RWPE1 (cell line): ENCODE measurements around the gene SNX5.

Experiments
- CTCF ChIA-PET: fragments of 350-600 bp; sonication (Branson Sonifier 250); formaldehyde crosslinking; extraction: SDS; loops from one replicate; lab custom pipeline; 2021; lab: Yijun Ruan, JAX
- POLR2A ChIA-PET: fragments of 400-600 bp; formaldehyde crosslinking; extraction: SDS; loops from one replicate; lab custom pipeline; 2020; ENCODE audit warnings: antibody characterized with exemption; ENCODE audit not compliant: low non-redundant PET; lab: Yijun Ruan, JAX
- DNase-seq: peaks from one replicate; pipeline ENCODE4 v3.0.0; 2012; ENCODE audit warnings: low spot score
- H3K27ac ChIP-seq: fragments of 450-650 bp; 2 replicates; pipeline ENCODE4 v1.5.1; 2017
- CTCF ChIP-seq: fragments of 450-650 bp; conservative IDR thresholded peaks from 2 replicates; pipeline ENCODE4 v1.5.1; 2017; ENCODE audit warnings: low read depth, mild to moderate bottlenecking

Gene SNX5

GRCh38 chr20:17916433-17916891 lies 52.1 kb downstream of the SNX5 start:
- POLR2A ChIA-PET = no interaction called here
- CTCF ChIA-PET = interaction anchor here (1.0 kb wide), 1 partner anchor 23 kb away, joined by 8 read pairs; no protein-coding TSS in a partner anchor

GRCh38 chr20:17914957-17915356 lies 53.6 kb downstream of the SNX5 start:
- TF ChIP-seq CTCF = no peak
- POLR2A ChIA-PET = no interaction called here
- CTCF ChIA-PET = no interaction called here
- DNase-seq = no peak
- no peak overlapping the region for H3K27ac ChIP-seq

More at GRCh38 chr20:17916433-17916891, 52.1 kb downstream of the SNX5 start:
- TF ChIP-seq CTCF = no peak
- DNase-seq = no peak
- H3K27ac ChIP-seq = no peak overlapping the region

GRCh38 chr20:17912916-17913315 lies 55.7 kb downstream of the SNX5 start:
- CTCF ChIA-PET = no interaction called here
- POLR2A ChIA-PET = no interaction called here
- TF ChIP-seq CTCF = no peak
- no peak overlapping the region for H3K27ac ChIP-seq
- DNase-seq = no peak

- no peak overlapping the region for H3K27ac ChIP-seq
- no peak for TF ChIP-seq CTCF
- CTCF ChIA-PET = no interaction called here
- no peak for DNase-seq
- POLR2A ChIA-PET = no interaction called here
Observed at GRCh38 chr20:17911927-17912326, 56.7 kb downstream of the SNX5 start.

- no peak overlapping the region for H3K27ac ChIP-seq
- CTCF ChIA-PET = no interaction called here
- DNase-seq = peak; percentile 28
- POLR2A ChIA-PET = no interaction called here
- no peak for TF ChIP-seq CTCF
Observed at GRCh38 chr20:17910828-17911294, 57.7 kb downstream of the SNX5 start.

- ChIA-PET POLR2A (no interaction called here), CTCF (no interaction called here)
- no peak overlapping the region for H3K27ac ChIP-seq
- no peak for TF ChIP-seq CTCF
- no peak for DNase-seq
Observed at GRCh38 chr20:17909869-17910321, 58.7 kb downstream of the SNX5 start.
